SU-DHL-6 (cell line): ENCODE results near the gene TMEM184A.

Experiments
- CTCF ChIP-seq: fragments of 200-600 bp; sonication (generic); IDR thresholded peaks from one replicate; pipeline ENCODE4 v1.5.1; 2017; ENCODE audit warnings: antibody characterized with exemption, mild to moderate bottlenecking, low read length, moderate library complexity; ENCODE audit not compliant: insufficient read depth, poor library complexity, severe bottlenecking
- EZH2phosphoT487 ChIP-seq: fragments of 200-600 bp; sonication (generic), shearing (Covaris generic); conservative IDR thresholded peaks from 2 replicates; pipeline ENCODE4 v1.6.1; 2018; ENCODE audit warnings: mild to moderate bottlenecking, antibody characterized with exemption, low read length, moderate library complexity, mixed read lengths

DNA sequence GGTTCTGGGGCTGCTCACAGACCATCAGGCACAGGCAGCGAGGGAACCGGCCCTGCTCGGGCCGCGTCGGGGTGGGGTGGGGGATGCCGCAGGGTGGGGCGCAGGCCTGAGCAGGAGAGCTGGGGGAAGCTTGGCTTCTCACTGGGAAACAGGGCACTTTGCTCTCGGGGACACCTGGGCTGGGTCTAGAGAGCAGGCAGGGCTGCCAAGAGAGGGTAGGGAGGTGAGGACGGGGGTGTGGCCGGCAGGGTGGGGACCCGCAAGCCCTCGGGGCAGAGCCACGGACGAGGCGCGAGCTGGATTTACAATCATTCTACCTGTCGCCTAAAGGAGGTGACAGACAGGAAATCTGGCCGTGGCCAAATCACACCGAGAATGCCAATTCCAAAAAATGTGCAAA lies 62.9 kb downstream of the TMEM184A start:
- no peak for TF ChIP-seq CTCF
- no peak for TF ChIP-seq EZH2phosphoT487
